Neural cell (in vitro differentiated cells): Measurements from ENCODE around the gene DHX8. TPM values are rescaled to one million over a fixed set of nuclear protein-coding genes. Genes with fewer than 3 reads are reported as not detected.

ENCODE experiments used
- H2AFZ ChIP-seq: fragments of 200-600, 300-800 bp; sonication (generic), shearing (Covaris generic); 2 replicates; pipeline ENCODE4 v1.6.0; 2014; ENCODE audit warnings: low read depth, mild to moderate bottlenecking, antibody characterized with exemption, low read length, moderate library complexity
- H3F3A ChIP-seq: fragments of 200-600 bp; shearing (Covaris generic); 2 replicates; pipeline ENCODE4 v1.6.1; 2016; ENCODE audit warnings: mild to moderate bottlenecking, moderate library complexity, mixed read lengths, antibody characterized with exemption, low read length; ENCODE audit not compliant: insufficient read depth, poor library complexity, severe bottlenecking
- H3K27ac ChIP-seq: fragments of 200-600, 300-800 bp; sonication (generic), shearing (Covaris generic); 2 replicates; pipeline ENCODE4 v1.5.1; 2014; ENCODE audit warnings: mild to moderate bottlenecking, low read length, moderate library complexity
- H3K27me3 ChIP-seq: fragments of 300-800, 200-600 bp; sonication (generic), shearing (Covaris generic); 2 replicates; pipeline ENCODE4 v1.6.0; 2014; ENCODE audit warnings: mild to moderate bottlenecking, low read depth, low read length, moderate library complexity; ENCODE audit not compliant: insufficient read depth
- H3K36me3 ChIP-seq: fragments of 300-800, 200-600 bp; sonication (generic), shearing (Covaris generic); 2 replicates; pipeline ENCODE4 v1.5.1; 2014; ENCODE audit warnings: mild to moderate bottlenecking, antibody characterized with exemption, low read length, moderate library complexity; ENCODE audit not compliant: insufficient read depth
- H3K4me2 ChIP-seq: fragments of 300-800, 200-600 bp; sonication (generic), shearing (Covaris generic); 2 replicates; pipeline ENCODE4 v1.6.0; 2014; ENCODE audit warnings: mild to moderate bottlenecking, low read length
- H3K4me3 ChIP-seq: fragments of 300-800, 200-600 bp; sonication (generic), shearing (Covaris generic); 2 replicates; pipeline ENCODE4 v1.5.1; 2014; ENCODE audit warnings: mild to moderate bottlenecking, low read length, moderate library complexity
- H3K79me2 ChIP-seq: fragments of 200-600 bp; shearing (Covaris generic); replicated peaks from 2 replicates; pipeline ENCODE4 v1.6.0; 2014; ENCODE audit warnings: mild to moderate bottlenecking, low read length, moderate library complexity; ENCODE audit not compliant: insufficient read depth
- H3K9ac ChIP-seq: fragments of 300-800, 200-600 bp; sonication (generic), shearing (Covaris generic); 2 replicates; pipeline ENCODE4 v1.6.1; 2016; ENCODE audit warnings: mild to moderate bottlenecking, low read length, mixed read lengths
- H3K9me2 ChIP-seq: fragments of 200-600 bp; shearing (Covaris generic); 2 replicates; pipeline ENCODE4 v1.6.1; 2016; ENCODE audit warnings: mild to moderate bottlenecking, low read length, mixed read lengths; ENCODE audit not compliant: insufficient read depth
- H3K9me3 ChIP-seq: fragments of 200-600, 300-800 bp; sonication (generic), shearing (Covaris generic); 2 replicates; pipeline ENCODE4 v1.6.1; 2016; ENCODE audit warnings: mild to moderate bottlenecking, mixed run types, low read length, moderate library complexity, mixed read lengths
- H4K20me1 ChIP-seq: fragments of 200-600 bp; shearing (Covaris generic); 2 replicates; pipeline ENCODE4 v1.6.1; 2016; ENCODE audit warnings: mild to moderate bottlenecking, mixed run types; ENCODE audit not compliant: insufficient read depth
- EP300 ChIP-seq: fragments of 450-650 bp; conservative IDR thresholded peaks from 2 replicates; pipeline ENCODE4 v1.6.1; 2014; ENCODE audit warnings: antibody characterized with exemption, mild to moderate bottlenecking, moderate library complexity; ENCODE audit not compliant: poor library complexity, severe bottlenecking
- EZH2 ChIP-seq: fragments of 200-600, 300-800 bp; shearing (Covaris generic), sonication (generic); IDR thresholded peaks from 2 replicates; pipeline ENCODE4 v1.6.1; 2014; ENCODE audit warnings: antibody characterized with exemption, low read length, borderline replicate concordance, mild to moderate bottlenecking; ENCODE audit not compliant: insufficient read depth, poor library complexity, severe bottlenecking
- MXI1 ChIP-seq: fragments of 450-650 bp; conservative IDR thresholded peaks from 2 replicates; pipeline ENCODE4 v1.6.1; 2014; ENCODE audit warnings: antibody characterized with exemption, mild to moderate bottlenecking; ENCODE audit not compliant: poor library complexity, severe bottlenecking
- POLR2AphosphoS5 ChIP-seq: IDR thresholded peaks from 2 replicates; pipeline ENCODE4 v1.6.1; 2012
- RAD21 ChIP-seq: fragments of 450-650 bp; conservative IDR thresholded peaks from 2 replicates; pipeline ENCODE4 v1.6.1; 2014; ENCODE audit warnings: antibody characterized with exemption, mild to moderate bottlenecking, moderate library complexity
- REST ChIP-seq: IDR thresholded peaks from 2 replicates; pipeline ENCODE4 v1.6.1; 2012; ENCODE audit warnings: borderline replicate concordance
- SMC3 ChIP-seq: fragments of 450-650 bp; conservative IDR thresholded peaks from 2 replicates; pipeline ENCODE4 v1.6.1; 2014; ENCODE audit warnings: antibody characterized with exemption, mild to moderate bottlenecking, moderate library complexity; ENCODE audit not compliant: poor library complexity
- TAF1 ChIP-seq: IDR thresholded peaks from 2 replicates; pipeline ENCODE4 v1.6.1; 2012; ENCODE audit warnings: low read depth
- polyA plus RNA-seq: library from polyadenylated mRNA; depleted of rRNA; stranded (reverse); fragments of >200 nt; gene quantifications from 2 replicates; pipeline ENCODE4 v1.2.3, GENCODE V29; 2014
- TF ChIP-seq, protein P1 (sequence below): fragments of 450-650 bp; IDR thresholded peaks from 2 replicates; pipeline ENCODE4 v1.5.1; 2014; ENCODE audit warnings: antibody characterized with exemption, mild to moderate bottlenecking, moderate library complexity; ENCODE audit not compliant: poor library complexity, severe bottlenecking

Gene DHX8
- polyA plus RNA-seq, 1 donor from 2014 or later = 19.4 TPM

GRCh38 chr17:43559161-43559816 lies 75.5 kb downstream of the DHX8 start:
- H3K9me3 ChIP-seq = no peaks in the 10 kb centered on the region
- H2AFZ ChIP-seq = no peak overlapping the region
- H3K4me2 ChIP-seq = no peak overlapping the region
- H3K27ac ChIP-seq = no peak overlapping the region
- H3K36me3 ChIP-seq = no peaks in the 10 kb centered on the region
- no peak overlapping the region for H3K9ac ChIP-seq
- no peaks in the 10 kb centered on the region for H3K79me2 ChIP-seq
- H3K9me2 ChIP-seq = no peaks in the 10 kb centered on the region
- H4K20me1 ChIP-seq = no peaks in the 10 kb centered on the region
- no peaks in the 10 kb centered on the region for H3F3A ChIP-seq
- H3K27me3 ChIP-seq = no peaks in the 10 kb centered on the region
- H3K4me3 ChIP-seq = no peak overlapping the region
- TF ChIP-seq SMC3 (no peak), EZH2 (no peak), REST (no peak), RAD21 (no peak), TAF1 (no peak), POLR2AphosphoS5 (no peak), EP300 (no peak), MXI1 (no peak)
- TF ChIP-seq, protein P1, sequence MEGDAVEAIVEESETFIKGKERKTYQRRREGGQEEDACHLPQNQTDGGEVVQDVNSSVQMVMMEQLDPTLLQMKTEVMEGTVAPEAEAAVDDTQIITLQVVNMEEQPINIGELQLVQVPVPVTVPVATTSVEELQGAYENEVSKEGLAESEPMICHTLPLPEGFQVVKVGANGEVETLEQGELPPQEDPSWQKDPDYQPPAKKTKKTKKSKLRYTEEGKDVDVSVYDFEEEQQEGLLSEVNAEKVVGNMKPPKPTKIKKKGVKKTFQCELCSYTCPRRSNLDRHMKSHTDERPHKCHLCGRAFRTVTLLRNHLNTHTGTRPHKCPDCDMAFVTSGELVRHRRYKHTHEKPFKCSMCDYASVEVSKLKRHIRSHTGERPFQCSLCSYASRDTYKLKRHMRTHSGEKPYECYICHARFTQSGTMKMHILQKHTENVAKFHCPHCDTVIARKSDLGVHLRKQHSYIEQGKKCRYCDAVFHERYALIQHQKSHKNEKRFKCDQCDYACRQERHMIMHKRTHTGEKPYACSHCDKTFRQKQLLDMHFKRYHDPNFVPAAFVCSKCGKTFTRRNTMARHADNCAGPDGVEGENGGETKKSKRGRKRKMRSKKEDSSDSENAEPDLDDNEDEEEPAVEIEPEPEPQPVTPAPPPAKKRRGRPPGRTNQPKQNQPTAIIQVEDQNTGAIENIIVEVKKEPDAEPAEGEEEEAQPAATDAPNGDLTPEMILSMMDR = no peak

DNA sequence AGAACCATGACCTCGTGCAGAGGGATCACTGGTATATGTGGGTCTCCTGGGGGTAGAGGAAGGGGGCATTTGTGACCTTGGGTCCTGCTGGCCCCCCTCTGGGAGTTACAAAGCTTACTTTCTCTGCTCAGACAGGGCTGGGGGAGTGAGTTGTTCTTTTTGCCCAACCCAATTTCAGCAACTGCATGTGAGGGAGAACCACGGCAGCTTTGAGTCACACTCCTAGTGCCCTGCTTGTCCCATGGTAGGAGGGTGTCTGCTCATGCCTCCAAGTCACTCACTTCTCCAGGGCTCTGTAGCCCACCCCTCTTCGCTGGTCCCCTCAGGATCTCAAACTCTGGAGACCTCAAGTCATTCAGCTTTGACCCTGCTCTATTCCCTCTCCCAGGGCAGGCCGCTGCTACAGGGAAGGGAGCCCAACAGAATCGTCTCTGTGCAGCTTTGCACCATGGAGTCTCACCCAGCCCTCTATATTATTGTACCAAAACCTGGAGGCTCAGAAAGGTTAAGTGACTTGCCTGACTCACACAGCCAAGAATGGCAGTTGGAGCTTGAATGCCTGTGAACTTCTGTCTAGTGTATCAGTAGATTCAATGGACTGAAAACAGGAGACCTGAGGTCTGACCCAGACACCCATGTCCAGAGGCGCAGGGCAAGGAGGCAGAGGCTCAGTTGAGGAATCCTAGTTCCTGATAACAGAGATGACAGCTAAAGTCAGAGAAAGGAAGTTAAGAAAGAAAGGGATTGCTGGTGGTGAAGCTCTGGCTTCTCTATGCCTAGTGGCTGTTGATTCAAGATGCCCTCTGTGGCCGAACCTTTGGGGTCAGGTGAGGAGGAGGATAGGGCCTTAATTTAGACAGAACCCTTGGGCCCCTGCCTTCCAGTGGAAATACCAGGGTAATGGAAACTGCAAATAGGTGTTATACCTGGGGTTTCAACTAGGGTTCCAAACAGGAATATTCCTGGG lies 77.0 kb downstream of the DHX8 start:
- Histone ChIP-seq H3K27me3 (no peaks in the 10 kb centered on the region), H4K20me1 (no peaks in the 10 kb centered on the region), H3K9me3 (no peaks in the 10 kb centered on the region), H3K9me2 (no peaks in the 10 kb centered on the region), H3K36me3 (no peaks in the 10 kb centered on the region), H3K4me2 (no peak overlapping the region), H3K4me3 (no peak overlapping the region), H3K27ac (no peak overlapping the region), H3F3A (no peaks in the 10 kb centered on the region), H2AFZ (no peak overlapping the region), H3K79me2 (no peaks in the 10 kb centered on the region), H3K9ac (no peak overlapping the region)
- no peak for TF ChIP-seq RAD21
- no peak for TF ChIP-seq MXI1
- no peak for TF ChIP-seq EP300
- no peak for TF ChIP-seq EZH2
